ENCODE data around the gene ADAR.

The ADAR gene

GRCh38 chr1:154620751-154621150, 12.8 kb upstream of the ADAR start:
- Histone ChIP-seq H3K4me1 (peaks cover 28% of the 10 kb centered on the region), H3K36me3 (peaks cover 35% of the 10 kb centered on the region), H3K9me3 (no peaks in the 10 kb centered on the region), H3K27me3 (no peaks in the 10 kb centered on the region), H3K4me3 (ENCODE audit: low read depth, low read length) (no peak overlapping the region)
- TF ChIP-seq CTCF (IDR thresholded peaks at IDR 0.05; ENCODE audit: low read depth, low read length): no peak
- DNase-seq: no peak

- Histone ChIP-seq H3K9me3 (no peaks in the 10 kb centered on the region), H3K36me3 (peaks cover 25% of the 10 kb centered on the region), H3K4me1 (peaks cover 31% of the 10 kb centered on the region), H3K4me3 (ENCODE audit: low read depth, low read length) (no peak overlapping the region), H3K27me3 (no peaks in the 10 kb centered on the region)
- TF ChIP-seq CTCF (IDR thresholded peaks at IDR 0.05; ENCODE audit: low read depth, low read length): no peak
- DNase-seq: no peak
These were observed 11.4 kb upstream of the ADAR start for GRCh38 chr1:154619181-154619948.

- Histone ChIP-seq H3K27me3 (no peaks in the 10 kb centered on the region), H3K4me1 (peaks cover 31% of the 10 kb centered on the region), H3K9me3 (no peaks in the 10 kb centered on the region), H3K4me3 (ENCODE audit: low read depth, low read length) (no peak overlapping the region), H3K36me3 (peaks cover 13% of the 10 kb centered on the region; the same call in 1 of the 2 replicates)
- DNase-seq: no peak
- TF ChIP-seq CTCF (IDR thresholded peaks at IDR 0.05; ENCODE audit: low read depth, low read length): no peak
These were observed 8.8 kb upstream of the ADAR start for GRCh38 chr1:154616659-154617345.

GRCh38 chr1:154615411-154615810, 7.4 kb upstream of the ADAR start:
- H3K4me3 ChIP-seq (ENCODE audit: low read depth, low read length): no peak overlapping the region
- no peaks in the 10 kb centered on the region for H3K27me3 ChIP-seq
- no peak for TF ChIP-seq CTCF (IDR thresholded peaks at IDR 0.05; ENCODE audit: low read depth, low read length)
- no peaks in the 10 kb centered on the region for H3K9me3 ChIP-seq
- H3K36me3 ChIP-seq: peaks cover 13% of the 10 kb centered on the region; the same call in 1 of the 2 replicates
- peaks cover 26% of the 10 kb centered on the region for H3K4me1 ChIP-seq
- DNase-seq: no peak

- peaks cover 26% of the 10 kb centered on the region for H3K4me1 ChIP-seq
- DNase-seq: no peak
- no peaks in the 10 kb centered on the region for H3K9me3 ChIP-seq
- H3K27me3 ChIP-seq: no peaks in the 10 kb centered on the region
- no peak overlapping the region for H3K4me3 ChIP-seq (ENCODE audit: low read depth, low read length)
- TF ChIP-seq CTCF (IDR thresholded peaks at IDR 0.05; ENCODE audit: low read depth, low read length): peak; percentile 44
- peaks cover 13% of the 10 kb centered on the region; the same call in 1 of the 2 replicates for H3K36me3 ChIP-seq
These were observed 6.9 kb upstream of the ADAR start for GRCh38 chr1:154614901-154615300.

- peaks cover 22% of the 10 kb centered on the region for H3K4me1 ChIP-seq
- no peak overlapping the region for H3K4me3 ChIP-seq (ENCODE audit: low read depth, low read length)
- TF ChIP-seq CTCF (IDR thresholded peaks at IDR 0.05; ENCODE audit: low read depth, low read length): peak; percentile 39
- DNase-seq: no peak
- no peaks in the 10 kb centered on the region for H3K9me3 ChIP-seq
- peaks cover 8% of the 10 kb centered on the region; the same call in 1 of the 2 replicates for H3K36me3 ChIP-seq
- no peaks in the 10 kb centered on the region for H3K27me3 ChIP-seq
These were observed 6.3 kb upstream of the ADAR start for GRCh38 chr1:154614247-154614646.
